Muscle layer of duodenum (tissue), 2 donors: ENCODE results near the gene FKBP8.

Experiments used
- H3K27ac ChIP-seq: one replicate; pipeline ENCODE4 v1.7.0; 2013; ENCODE audit warnings: mild to moderate bottlenecking, low read length
- H3K27me3 ChIP-seq: one replicate; pipeline ENCODE4 v1.7.0; 2013; ENCODE audit warnings: low read depth, mild to moderate bottlenecking, control low read depth, low read length
- H3K36me3 ChIP-seq, 2 donors: one replicate each; pipeline ENCODE4 v1.7.0; 2013; ENCODE audit warnings: low read length in 2 of 2, control low read depth in 1 of 2, mild to moderate bottlenecking in 1 of 2; ENCODE audit not compliant: insufficient read depth in 2 of 2, control insufficient read depth in 1 of 2
- H3K4me1 ChIP-seq, 2 donors: one replicate each; pipeline ENCODE4 v1.7.0; 2013; ENCODE audit warnings: low read length in 2 of 2, mild to moderate bottlenecking in 2 of 2, control low read depth in 1 of 2, moderate library complexity in 1 of 2; ENCODE audit not compliant: insufficient read depth in 2 of 2, control insufficient read depth in 1 of 2
- H3K4me3 ChIP-seq, 2 donors: one replicate each; pipeline ENCODE4 v1.7.0; 2013; ENCODE audit warnings: low read length in 2 of 2, low read depth in 1 of 2, mild to moderate bottlenecking in 1 of 2
- H3K9me3 ChIP-seq, 2 donors: one replicate each; pipeline ENCODE4 v1.7.0; 2013; ENCODE audit warnings: low read length in 2 of 2, control low read depth in 1 of 2, mild to moderate bottlenecking in 1 of 2; ENCODE audit not compliant: control insufficient read depth in 1 of 2
- donor health status: healthy.

The FKBP8 gene

GRCh38 chr19:18580311-18580710, 36.9 kb upstream of the FKBP8 start:
- H3K27me3 ChIP-seq: no peaks in the 10 kb centered on the region
- H3K4me1 ChIP-seq: no peaks in the 10 kb centered on the region
- peaks cover 8 to 24% of the 10 kb centered on the region in 2 donors for H3K36me3 ChIP-seq
- no peak overlapping the region for H3K27ac ChIP-seq
- H3K9me3 ChIP-seq: no peaks in the 10 kb centered on the region
- H3K4me3 ChIP-seq: no peak overlapping the region

GRCh38 chr19:18577365-18577914, 34.1 kb upstream of the FKBP8 start:
- Histone ChIP-seq H3K4me1 (peaks cover 10 to 12% of the 10 kb centered on the region in 2 donors), H3K4me3 (no peak overlapping the region), H3K36me3 (peaks cover 23 to 43% of the 10 kb centered on the region in 2 donors), H3K9me3 (no peaks in the 10 kb centered on the region), H3K27me3 (no peaks in the 10 kb centered on the region), H3K27ac (no peak overlapping the region)

GRCh38 chr19:18576383-18576782, 33.0 kb upstream of the FKBP8 start:
- no peak overlapping the region for H3K4me3 ChIP-seq
- H3K36me3 ChIP-seq: peaks cover 23 to 43% of the 10 kb centered on the region in 2 donors
- peaks cover 10 to 15% of the 10 kb centered on the region in 2 donors for H3K4me1 ChIP-seq
- H3K27ac ChIP-seq: no peak overlapping the region
- no peaks in the 10 kb centered on the region for H3K9me3 ChIP-seq
- no peaks in the 10 kb centered on the region for H3K27me3 ChIP-seq

- Histone ChIP-seq H3K4me3 (no peak overlapping the region), H3K36me3 (peaks cover 23 to 43% of the 10 kb centered on the region in 2 donors), H3K9me3 (no peaks in the 10 kb centered on the region), H3K4me1 (peaks cover 10 to 15% of the 10 kb centered on the region in 2 donors), H3K27ac (no peak overlapping the region), H3K27me3 (no peaks in the 10 kb centered on the region)
Measured at GRCh38 chr19:18574691-18575291, 31.4 kb upstream of the FKBP8 start.

GRCh38 chr19:18571564-18572344, 28.4 kb upstream of the FKBP8 start, which contains the start of gene UBA52:
Gene UBA52, plus strand, starts transcription at chr19:18571857. Its CDS starts 1,444 bp downstream, at chr19:18573301.
- H3K4me3 ChIP-seq: peak within 1 kb of the TSS; percentile 92 to 94
- H3K9me3 ChIP-seq: no peaks in the 10 kb centered on the region
- H3K36me3 ChIP-seq: peaks cover 34 to 61% of the 10 kb centered on the region in 2 donors
- peaks cover 10 to 15% of the 10 kb centered on the region in 2 donors for H3K4me1 ChIP-seq
- no peaks in the 10 kb centered on the region for H3K27me3 ChIP-seq
- H3K27ac ChIP-seq: peak within 1 kb of the TSS; percentile 91

GRCh38 chr19:18568367-18568766, 25.0 kb upstream of the FKBP8 start:
- no peaks in the 10 kb centered on the region for H3K9me3 ChIP-seq
- no peak overlapping the region for H3K27ac ChIP-seq
- H3K27me3 ChIP-seq: no peaks in the 10 kb centered on the region
- no peak overlapping the region for H3K4me3 ChIP-seq
- H3K4me1 ChIP-seq: peaks cover 9 to 11% of the 10 kb centered on the region in 2 donors
- peaks cover 27 to 61% of the 10 kb centered on the region in 2 donors for H3K36me3 ChIP-seq

- Histone ChIP-seq H3K27me3 (no peaks in the 10 kb centered on the region), H3K4me3 (no peak overlapping the region), H3K36me3 (peaks cover 26 to 74% of the 10 kb centered on the region in 2 donors), H3K4me1 (peaks cover 0 to 5% of the 10 kb centered on the region in 2 donors), H3K27ac (no peak overlapping the region), H3K9me3 (no peaks in the 10 kb centered on the region)
Measured at GRCh38 chr19:18566953-18567352, 23.6 kb upstream of the FKBP8 start.

- no peak overlapping the region for H3K4me3 ChIP-seq
- peaks cover 0 to 18% of the 10 kb centered on the region in 2 donors for H3K4me1 ChIP-seq
- peaks cover 15 to 54% of the 10 kb centered on the region in 2 donors for H3K36me3 ChIP-seq
- no peak overlapping the region for H3K27ac ChIP-seq
- no peaks in the 10 kb centered on the region for H3K27me3 ChIP-seq
- no peaks in the 10 kb centered on the region for H3K9me3 ChIP-seq
Measured at GRCh38 chr19:18562086-18562485, 18.7 kb upstream of the FKBP8 start.

- Histone ChIP-seq H3K36me3 (peaks cover 8 to 33% of the 10 kb centered on the region in 2 donors), H3K27me3 (no peaks in the 10 kb centered on the region), H3K4me3 (no peak overlapping the region), H3K9me3 (no peaks in the 10 kb centered on the region), H3K27ac (no peak overlapping the region), H3K4me1 (peaks cover 0 to 18% of the 10 kb centered on the region in 2 donors)
Measured at GRCh38 chr19:18559685-18560084, 16.3 kb upstream of the FKBP8 start.

GRCh38 chr19:18558604-18559003, 15.2 kb upstream of the FKBP8 start:
- Histone ChIP-seq H3K27me3 (no peaks in the 10 kb centered on the region), H3K4me3 (peak overlapping the region; percentile 90 to 93), H3K4me1 (peaks cover 0 to 18% of the 10 kb centered on the region in 2 donors), H3K9me3 (no peaks in the 10 kb centered on the region), H3K36me3 (peaks cover 5 to 22% of the 10 kb centered on the region in 2 donors), H3K27ac (peak overlapping the region; percentile 96)

- Histone ChIP-seq H3K36me3 (peaks cover 5 to 18% of the 10 kb centered on the region in 2 donors), H3K4me3 (peak overlapping the region; percentile 90 to 93), H3K4me1 (peaks cover 0 to 18% of the 10 kb centered on the region in 2 donors), H3K27me3 (no peaks in the 10 kb centered on the region), H3K27ac (peak overlapping the region; percentile 96), H3K9me3 (no peaks in the 10 kb centered on the region)
Measured at GRCh38 chr19:18558202-18558555, 14.8 kb upstream of the FKBP8 start.
